ENCODE results near the gene CARF. TPM values are rescaled to one million over a fixed set of nuclear protein-coding genes. Genes with fewer than 3 reads are reported as not detected.
A peak's percentile ranks its signal among the peaks of the same experiment; 100 is the strongest.
"Not testable (repeated sequence)": the region's sequence is repeated elsewhere in the genome, so short reads cannot be mapped to it uniquely, and the experiment has no call there.

CARF gene
- total RNA-seq, 2 experiments from 2014 or later = 4.0 to 5.4 TPM

GRCh38 chr2:202990501-202990900 lies 78.4 kb downstream of the CARF start:
- no peaks in the 10 kb centered on the region for H3K4me1 Mint-ChIP-seq (ENCODE audit: low read depth)
- H3K36me3 Mint-ChIP-seq (ENCODE audit: low read depth) = no peaks in the 10 kb centered on the region
- CTCF ChIA-PET = no interaction called here
- intact Hi-C loops (cut with micrococcal nuclease) = no loop called here
- peaks cover 2% of the 10 kb centered on the region for H3K27me3 Mint-ChIP-seq (ENCODE audit: low read depth)
- no peak for DNase-seq
- no peaks in the 10 kb centered on the region for H3K9me3 Mint-ChIP-seq
- no peak overlapping the region for H3K4me3 Mint-ChIP-seq
- no peak overlapping the region for H3K27ac Mint-ChIP-seq

DNA sequence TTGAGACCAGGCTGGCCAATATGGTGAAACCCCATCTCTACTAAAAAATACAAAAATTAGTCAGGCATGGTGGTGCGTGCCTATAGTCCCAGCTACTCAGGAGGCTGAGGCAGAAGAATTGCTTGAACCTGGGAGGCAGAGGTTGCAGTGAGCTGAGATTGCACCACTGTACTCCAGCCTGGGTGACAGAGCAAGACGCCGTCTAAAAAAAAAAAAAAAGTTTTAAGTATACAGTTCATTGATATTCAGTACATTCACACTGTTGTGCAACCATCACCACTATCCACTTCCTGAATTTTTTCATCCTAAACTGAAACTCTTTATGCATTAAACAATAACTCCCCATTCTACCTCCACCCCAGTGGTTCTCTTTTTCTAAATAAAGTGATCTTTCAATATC lies 85.0 kb downstream of the CARF start:
- H3K27ac Mint-ChIP-seq; H3K9me3 Mint-ChIP-seq; H3K4me3 Mint-ChIP-seq; CTCF ChIA-PET; H3K36me3 Mint-ChIP-seq (ENCODE audit: low read depth); intact Hi-C loops (cut with micrococcal nuclease); H3K4me1 Mint-ChIP-seq (ENCODE audit: low read depth); DNase-seq; H3K27me3 Mint-ChIP-seq (ENCODE audit: low read depth): not testable (repeated sequence)

DNA sequence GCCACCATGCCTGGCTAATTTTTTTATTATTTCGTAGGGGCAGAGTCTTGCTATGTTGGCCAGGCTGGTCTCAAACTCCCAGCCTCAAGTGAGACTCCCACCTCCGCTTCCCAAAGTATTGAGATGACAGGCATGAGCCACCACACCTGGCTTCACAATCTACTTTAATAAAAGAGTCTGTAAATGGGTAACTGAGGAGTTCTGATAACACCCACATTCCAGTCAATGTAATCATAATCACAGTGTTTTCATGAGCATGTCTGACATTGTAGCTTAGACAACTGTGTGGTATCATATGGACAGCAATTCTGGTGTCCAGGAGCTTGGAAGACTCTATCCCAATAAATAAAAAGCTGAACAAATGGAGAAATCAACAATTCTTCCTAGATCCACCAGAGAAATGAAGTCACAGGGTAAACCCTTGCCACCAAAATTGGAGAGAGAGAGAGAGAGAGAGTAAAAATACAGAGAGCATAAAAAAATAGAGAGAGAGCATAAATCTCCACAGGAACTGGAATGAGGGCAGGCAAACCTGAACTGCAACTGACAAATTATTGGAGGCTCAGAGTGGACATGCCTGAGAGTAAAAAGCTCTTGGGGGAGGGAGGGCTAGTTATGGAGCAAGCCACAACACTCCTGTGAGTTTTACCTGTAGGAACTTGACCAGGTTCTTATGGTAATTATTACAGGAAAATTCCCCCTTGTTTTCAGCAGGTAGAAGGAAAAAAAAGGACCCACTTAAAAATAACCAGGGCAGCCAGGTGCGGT lies 90.2 kb downstream of the CARF start:
- Mint-ChIP-seq H3K4me3 (no peak overlapping the region), H3K36me3 (ENCODE audit: low read depth) (no peaks in the 10 kb centered on the region), H3K4me1 (ENCODE audit: low read depth) (no peaks in the 10 kb centered on the region), H3K9me3 (no peaks in the 10 kb centered on the region), H3K27me3 (ENCODE audit: low read depth) (no peaks in the 10 kb centered on the region), H3K27ac (no peak overlapping the region)
- intact Hi-C loops (cut with micrococcal nuclease) = no loop called here
- no peak for DNase-seq
- CTCF ChIA-PET = no interaction called here

DNA sequence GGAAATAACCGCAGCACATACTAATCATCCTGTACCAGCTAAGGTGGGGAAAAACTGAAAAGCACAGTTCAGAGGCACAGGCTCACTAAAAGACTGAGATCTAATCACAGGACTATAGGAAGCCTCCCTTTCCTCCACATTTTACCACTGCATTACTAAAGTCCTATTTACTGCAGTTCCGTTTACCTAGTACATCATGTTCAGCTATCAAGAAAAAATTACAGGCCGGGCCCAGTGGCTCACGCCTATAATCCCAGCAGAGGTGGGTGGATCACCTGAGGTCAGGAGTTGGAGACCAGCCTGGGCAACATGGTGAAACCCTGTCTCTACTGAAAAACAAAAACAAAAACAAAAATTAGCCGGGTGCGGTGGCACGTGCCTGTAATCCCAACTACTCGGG lies 91.6 kb downstream of the CARF start:
- DNase-seq = no peak
- Mint-ChIP-seq H3K36me3 (ENCODE audit: low read depth) (no peaks in the 10 kb centered on the region), H3K27ac (no peak overlapping the region)

DNA sequence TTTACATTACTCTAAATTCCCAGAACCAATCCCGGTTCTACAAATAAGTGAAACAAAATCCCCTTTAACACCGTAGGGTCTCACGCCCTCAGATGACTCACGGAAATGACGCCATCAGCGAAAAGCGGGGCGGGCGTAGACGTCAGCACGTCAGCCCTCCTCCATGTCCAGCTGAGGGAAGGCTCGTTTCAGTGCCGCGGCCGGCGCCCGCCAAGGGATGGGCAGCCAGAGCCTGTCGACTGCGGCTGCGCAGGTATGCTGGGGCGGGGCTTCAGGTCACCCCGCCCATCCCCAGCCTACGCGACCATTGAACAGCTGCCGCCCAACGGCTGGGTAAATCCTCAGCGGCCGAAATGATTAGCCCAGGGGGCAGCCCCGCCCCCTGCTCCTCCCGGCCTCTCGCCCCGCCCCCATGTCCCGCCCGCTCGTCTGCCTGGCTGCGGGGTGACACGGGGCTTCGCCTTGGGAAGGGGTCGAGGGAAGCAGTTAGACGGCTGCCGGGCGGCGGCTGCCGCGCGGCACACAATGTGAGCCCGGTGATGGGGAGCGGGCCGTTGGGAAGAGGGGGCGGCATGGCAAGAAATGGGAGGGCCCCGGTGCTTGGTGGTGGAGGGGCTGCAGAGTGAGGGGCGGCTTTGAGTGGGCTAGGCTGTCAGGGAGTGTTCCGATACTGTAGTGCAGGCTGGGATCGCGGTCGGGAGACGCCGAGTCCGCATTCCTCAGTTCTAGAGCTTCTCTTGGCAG lies 102.6 kb downstream of the CARF start, which contains the start of gene NBEAL1:
Gene NBEAL1 (plus strand): TSS at position 420 of the 744 bp plus-strand sequence. CDS start 1,510 bp downstream, outside the sequence.
- CTCF ChIA-PET = interaction anchor here (0.6 kb wide), 1 partner anchor 144 kb away, joined by 3 read pairs; no protein-coding TSS in a partner anchor
- DNase-seq = peak; percentile 97
- Mint-ChIP-seq H3K27ac (peak within 1 kb of the TSS; percentile 74), H3K4me3 (peak within 1 kb of the TSS; percentile 95), H3K4me1 (ENCODE audit: low read depth) (peaks cover 27% of the 10 kb centered on the region), H3K9me3 (no peaks in the 10 kb centered on the region), H3K36me3 (ENCODE audit: low read depth) (no peaks in the 10 kb centered on the region), H3K27me3 (ENCODE audit: low read depth) (no peaks in the 10 kb centered on the region)
- intact Hi-C loops (cut with micrococcal nuclease) = loop anchor here (1.0 to 10.0 kb wide), 11 partner anchors 103 to 880 kb away; partner anchors contain the start of genes ABI2, BMPR2, CYP20A1 and FAM117B

More for the DNA sequence above, 91.6 kb downstream of the CARF start:
- CTCF ChIA-PET = no interaction called here
- intact Hi-C loops (cut with micrococcal nuclease) = no loop called here
- Mint-ChIP-seq H3K9me3 (peaks cover 2% of the 10 kb centered on the region), H3K4me3 (no peak overlapping the region), H3K27me3 (ENCODE audit: low read depth) (no peaks in the 10 kb centered on the region), H3K4me1 (ENCODE audit: low read depth) (no peaks in the 10 kb centered on the region)

DNA sequence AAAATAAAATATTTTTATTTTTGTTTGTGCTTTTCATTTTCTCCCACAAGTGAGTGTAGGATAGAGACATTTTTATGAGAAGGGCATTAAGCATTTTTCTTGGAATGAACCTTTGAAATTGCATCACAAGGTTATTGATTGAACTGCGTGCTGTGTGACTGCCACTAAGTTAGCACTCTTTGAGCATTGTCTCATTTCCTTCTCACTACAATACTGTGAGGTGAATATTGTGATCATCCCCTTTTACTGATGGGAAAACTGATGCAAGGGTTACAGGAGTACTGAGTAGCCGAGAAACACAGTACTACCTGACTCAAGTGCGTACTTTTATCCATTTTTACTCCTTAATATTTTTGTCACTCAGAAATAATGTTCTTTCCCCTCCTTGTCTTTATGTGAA lies 104.6 kb downstream of the CARF start:
- Mint-ChIP-seq H3K36me3 (ENCODE audit: low read depth) (no peaks in the 10 kb centered on the region), H3K27ac (no peak overlapping the region), H3K4me1 (ENCODE audit: low read depth) (peaks cover 29% of the 10 kb centered on the region), H3K9me3 (no peaks in the 10 kb centered on the region), H3K4me3 (no peak overlapping the region), H3K27me3 (ENCODE audit: low read depth) (no peaks in the 10 kb centered on the region)
- intact Hi-C loops (cut with micrococcal nuclease) = loop anchor here (10.0 kb wide), 3 partner anchors 312 to 878 kb away; no protein-coding TSS in a partner anchor
- no peak for DNase-seq
- CTCF ChIA-PET = interaction anchor here (1.2 kb wide), 1 partner anchor 436 kb away, joined by 4 read pairs; no protein-coding TSS in a partner anchor

DNA sequence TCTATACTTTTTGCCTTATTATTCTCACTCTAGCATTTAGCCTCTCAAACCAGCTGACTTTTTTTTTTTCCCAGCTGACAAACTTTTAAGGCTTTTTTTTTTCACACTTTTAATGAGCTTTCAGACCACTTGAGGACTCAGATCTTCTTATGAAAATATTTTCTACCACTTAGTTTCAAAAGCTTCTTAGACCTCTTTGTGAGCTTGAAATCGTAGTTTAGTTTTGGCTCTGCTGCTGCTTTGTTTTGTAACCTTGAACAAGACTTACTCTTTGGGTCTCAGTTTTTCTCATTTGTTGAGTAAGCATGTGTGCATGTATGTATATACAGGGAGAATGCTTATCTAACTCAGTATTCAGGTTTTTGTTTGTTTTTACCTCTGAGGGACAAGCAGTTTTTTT lies 106.1 kb downstream of the CARF start:
- intact Hi-C loops (cut with micrococcal nuclease) = loop anchor here (10.0 kb wide), 3 partner anchors 313 to 877 kb away; no protein-coding TSS in a partner anchor
- H3K27ac Mint-ChIP-seq = no peak overlapping the region
- H3K9me3 Mint-ChIP-seq = no peaks in the 10 kb centered on the region
- no peak for DNase-seq
- no peaks in the 10 kb centered on the region for H3K27me3 Mint-ChIP-seq (ENCODE audit: low read depth)
- CTCF ChIA-PET = interaction anchor here (0.7 to 1.0 kb wide), 2 partner anchors 15 to 75 kb away, joined by 3 read pairs; no protein-coding TSS in a partner anchor
- H3K4me3 Mint-ChIP-seq = peak overlapping the region; percentile 56
- no peaks in the 10 kb centered on the region for H3K36me3 Mint-ChIP-seq (ENCODE audit: low read depth)
- H3K4me1 Mint-ChIP-seq (ENCODE audit: low read depth) = peaks cover 34% of the 10 kb centered on the region

DNA sequence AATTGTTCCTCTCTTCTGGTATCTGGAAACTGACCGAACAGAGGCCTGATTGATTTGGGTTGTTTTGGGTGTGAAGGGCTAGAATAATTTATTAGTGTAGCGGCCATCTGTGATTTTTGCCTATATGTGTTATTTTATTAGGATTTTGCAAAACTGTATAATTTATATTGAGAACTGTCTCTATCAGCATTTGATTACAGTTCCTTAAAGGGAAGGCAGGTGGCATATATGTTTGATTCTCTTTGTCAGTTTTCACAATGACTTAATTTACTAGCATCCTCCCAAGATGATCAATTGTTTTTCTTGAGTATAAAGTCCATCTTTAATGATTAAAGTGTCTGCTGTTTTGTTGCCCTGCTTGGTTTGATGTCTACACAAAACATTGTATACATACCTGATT lies 107.1 kb downstream of the CARF start:
- no peak for DNase-seq
- Mint-ChIP-seq H3K36me3 (ENCODE audit: low read depth) (no peaks in the 10 kb centered on the region), H3K4me1 (ENCODE audit: low read depth) (peaks cover 34% of the 10 kb centered on the region), H3K27me3 (ENCODE audit: low read depth) (no peaks in the 10 kb centered on the region), H3K27ac (no peak overlapping the region), H3K9me3 (no peaks in the 10 kb centered on the region), H3K4me3 (no peak overlapping the region)
- CTCF ChIA-PET = no interaction called here
- intact Hi-C loops (cut with micrococcal nuclease) = loop anchor here (10.0 kb wide), 3 partner anchors 314 to 876 kb away; no protein-coding TSS in a partner anchor

- no peak for DNase-seq
- Mint-ChIP-seq H3K36me3 (ENCODE audit: low read depth) (no peaks in the 10 kb centered on the region), H3K27ac (no peak overlapping the region), H3K4me1 (ENCODE audit: low read depth) (peaks cover 24% of the 10 kb centered on the region), H3K27me3 (ENCODE audit: low read depth) (no peaks in the 10 kb centered on the region), H3K9me3 (no peaks in the 10 kb centered on the region), H3K4me3 (no peak overlapping the region)
- intact Hi-C loops (cut with micrococcal nuclease) = no loop called here
- CTCF ChIA-PET = no interaction called here
These were observed 109.9 kb downstream of the CARF start for GRCh38 chr2:203021991-203022390.

DNA sequence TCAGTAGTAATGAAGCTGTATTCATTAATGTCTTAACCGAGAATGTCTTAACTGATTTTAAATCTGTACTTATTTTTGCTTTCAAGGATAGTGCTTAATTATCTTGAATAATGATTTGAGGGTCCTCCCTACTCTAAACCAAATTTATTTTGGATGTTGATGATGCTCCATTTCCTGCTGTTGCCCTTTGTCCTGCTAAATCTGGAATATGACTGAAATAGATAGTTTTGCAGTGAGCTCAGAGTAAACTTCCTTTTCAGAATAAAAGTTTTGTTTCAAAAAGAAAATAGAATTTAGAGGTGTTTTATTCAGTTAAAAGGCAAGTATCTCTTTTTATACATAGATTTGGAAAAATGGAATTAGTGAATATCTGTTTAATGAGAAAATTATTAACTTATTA lies 110.7 kb downstream of the CARF start:
- peaks cover 23% of the 10 kb centered on the region for H3K4me1 Mint-ChIP-seq (ENCODE audit: low read depth)
- intact Hi-C loops (cut with micrococcal nuclease) = no loop called here
- H3K36me3 Mint-ChIP-seq (ENCODE audit: low read depth) = no peaks in the 10 kb centered on the region
- no peak overlapping the region for H3K27ac Mint-ChIP-seq
- no peak overlapping the region for H3K4me3 Mint-ChIP-seq
- DNase-seq = no peak
- CTCF ChIA-PET = interaction anchor here (0.7 kb wide), 1 partner anchor 168 kb away, joined by 3 read pairs; no protein-coding TSS in a partner anchor
- no peaks in the 10 kb centered on the region for H3K9me3 Mint-ChIP-seq
- no peaks in the 10 kb centered on the region for H3K27me3 Mint-ChIP-seq (ENCODE audit: low read depth)

GRCh38 chr2:203025592-203025991 lies 113.5 kb downstream of the CARF start:
- no peak for DNase-seq
- Mint-ChIP-seq H3K4me1 (ENCODE audit: low read depth) (peaks cover 4% of the 10 kb centered on the region), H3K27ac (no peak overlapping the region), H3K9me3 (no peaks in the 10 kb centered on the region), H3K27me3 (ENCODE audit: low read depth) (no peaks in the 10 kb centered on the region), H3K36me3 (ENCODE audit: low read depth) (no peaks in the 10 kb centered on the region), H3K4me3 (no peak overlapping the region)
- CTCF ChIA-PET = no interaction called here
- intact Hi-C loops (cut with micrococcal nuclease) = no loop called here

GRCh38 chr2:203030545-203030944 lies 118.5 kb downstream of the CARF start:
- Mint-ChIP-seq H3K27me3 (ENCODE audit: low read depth) (no peaks in the 10 kb centered on the region), H3K4me3 (no peak overlapping the region), H3K4me1 (ENCODE audit: low read depth) (peaks cover 13% of the 10 kb centered on the region), H3K36me3 (ENCODE audit: low read depth) (no peaks in the 10 kb centered on the region), H3K9me3 (no peaks in the 10 kb centered on the region), H3K27ac (no peak overlapping the region)
- CTCF ChIA-PET = interaction anchor here (1.1 kb wide), 1 partner anchor 265 kb away, joined by 3 read pairs; no protein-coding TSS in a partner anchor
- DNase-seq = no peak
- intact Hi-C loops (cut with micrococcal nuclease) = no loop called here

All from activated naive CD4-positive, alpha-beta T cell treated with anti-CD3 and anti-CD28 coated beads for 36 hours (primary cell).